Activated T-cell treated with anti-CD3 and anti-CD28 coated beads, Interleukin-2, amount 50 U/mL, for 48 hours (primary cell): ENCODE measurements around the gene ABHD1.
"Not testable (repeated sequence)": the region's sequence is repeated elsewhere in the genome, so short reads cannot be mapped to it uniquely, and the experiment has no call there.

Experiments used
- DNase-seq, 2 experiments: peaks; one replicate each; pipeline ENCODE4 v3.0.0-alpha.2; 2020

The ABHD1 gene

GRCh38 chr2:27123302-27124150 is at the start of gene ABHD1:
Gene ABHD1, plus strand, starts transcription at chr2:27123815. Its CDS starts 134 bp downstream, at chr2:27123949.
- peak; percentile 70 to 79 for DNase-seq

DNA sequence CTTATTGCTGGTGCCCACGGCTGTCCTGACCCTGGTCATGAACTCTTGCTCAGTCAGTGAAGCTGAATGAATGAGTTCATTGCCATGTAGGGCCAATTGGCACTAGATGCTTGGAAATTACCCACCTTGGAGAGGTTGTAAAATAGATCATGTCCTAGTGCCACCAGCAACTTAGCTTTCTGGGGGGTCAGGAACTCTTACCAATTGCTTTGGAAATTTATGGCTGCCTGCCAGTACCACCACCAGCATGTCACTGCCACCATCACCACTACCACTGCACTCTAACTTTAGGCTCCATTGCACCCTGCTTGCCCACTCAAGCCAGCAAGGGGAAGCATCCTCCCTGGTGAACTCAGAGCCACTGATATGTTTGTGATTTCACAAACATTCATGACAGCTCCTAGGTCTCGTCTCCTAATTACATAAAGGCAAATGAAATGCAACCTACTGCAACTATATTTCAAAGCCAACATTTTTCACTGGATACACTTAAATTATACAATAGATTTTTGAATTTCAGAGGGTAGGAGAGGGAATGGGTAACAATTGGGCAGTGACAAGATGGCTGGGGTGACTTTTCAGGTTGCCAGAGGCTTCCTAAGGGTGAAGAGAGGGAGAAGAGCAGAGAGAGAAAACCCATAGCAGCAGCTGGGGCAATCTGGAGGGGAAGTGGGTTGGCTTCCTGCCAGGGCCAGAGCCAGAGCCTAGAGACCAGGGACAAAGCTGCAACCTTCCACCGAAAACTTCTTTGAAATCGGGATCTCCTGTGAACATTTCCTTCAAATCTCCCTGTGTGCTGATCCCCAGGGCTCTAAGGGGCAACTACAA is 48.7 kb upstream of the ABHD1 start:
- DNase-seq: peak; percentile 45 to 47

GRCh38 chr2:27075566-27075871 is 48.1 kb upstream of the ABHD1 start:
- DNase-seq: not testable (repeated sequence)

DNA sequence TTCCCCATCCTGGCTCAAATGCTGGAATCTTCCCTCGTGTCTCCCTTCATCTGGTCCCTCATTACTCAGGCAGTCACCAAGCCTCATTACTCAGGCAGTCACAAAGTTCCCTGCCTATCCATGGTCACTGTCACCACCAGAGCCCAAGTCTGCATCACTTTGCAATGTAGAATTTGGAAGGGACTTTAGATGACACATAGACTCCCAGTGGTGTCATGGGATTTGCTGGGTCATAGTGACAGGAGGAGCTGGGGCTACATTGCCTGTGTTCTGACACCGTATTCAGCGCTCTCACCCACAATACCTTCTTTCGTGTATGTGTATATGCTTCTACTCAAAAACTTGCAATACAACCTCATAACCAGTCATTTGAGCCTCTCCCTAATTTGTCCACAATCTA is 47.3 kb upstream of the ABHD1 start:
- DNase-seq: no peak

DNA sequence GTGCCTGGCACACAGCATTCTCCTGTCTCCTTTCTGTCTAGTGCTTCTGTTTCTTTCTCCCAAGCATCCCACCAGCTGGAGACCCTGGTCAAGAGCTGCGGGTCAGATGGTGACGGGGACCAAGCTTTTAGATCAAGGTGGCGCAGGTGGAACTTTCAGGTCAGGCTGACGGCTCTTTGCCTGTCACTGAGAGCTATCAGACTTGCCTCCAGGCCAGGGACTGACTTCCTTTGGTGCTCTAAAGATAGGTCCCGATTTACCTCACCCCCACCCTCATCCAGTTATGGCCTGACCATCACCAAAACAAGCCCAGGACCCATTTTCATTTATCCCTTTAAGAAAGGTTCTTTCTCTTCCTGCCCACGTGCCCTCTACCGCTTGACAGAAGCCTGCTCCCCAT is 46.4 kb upstream of the ABHD1 start:
- DNase-seq: no peak

DNA sequence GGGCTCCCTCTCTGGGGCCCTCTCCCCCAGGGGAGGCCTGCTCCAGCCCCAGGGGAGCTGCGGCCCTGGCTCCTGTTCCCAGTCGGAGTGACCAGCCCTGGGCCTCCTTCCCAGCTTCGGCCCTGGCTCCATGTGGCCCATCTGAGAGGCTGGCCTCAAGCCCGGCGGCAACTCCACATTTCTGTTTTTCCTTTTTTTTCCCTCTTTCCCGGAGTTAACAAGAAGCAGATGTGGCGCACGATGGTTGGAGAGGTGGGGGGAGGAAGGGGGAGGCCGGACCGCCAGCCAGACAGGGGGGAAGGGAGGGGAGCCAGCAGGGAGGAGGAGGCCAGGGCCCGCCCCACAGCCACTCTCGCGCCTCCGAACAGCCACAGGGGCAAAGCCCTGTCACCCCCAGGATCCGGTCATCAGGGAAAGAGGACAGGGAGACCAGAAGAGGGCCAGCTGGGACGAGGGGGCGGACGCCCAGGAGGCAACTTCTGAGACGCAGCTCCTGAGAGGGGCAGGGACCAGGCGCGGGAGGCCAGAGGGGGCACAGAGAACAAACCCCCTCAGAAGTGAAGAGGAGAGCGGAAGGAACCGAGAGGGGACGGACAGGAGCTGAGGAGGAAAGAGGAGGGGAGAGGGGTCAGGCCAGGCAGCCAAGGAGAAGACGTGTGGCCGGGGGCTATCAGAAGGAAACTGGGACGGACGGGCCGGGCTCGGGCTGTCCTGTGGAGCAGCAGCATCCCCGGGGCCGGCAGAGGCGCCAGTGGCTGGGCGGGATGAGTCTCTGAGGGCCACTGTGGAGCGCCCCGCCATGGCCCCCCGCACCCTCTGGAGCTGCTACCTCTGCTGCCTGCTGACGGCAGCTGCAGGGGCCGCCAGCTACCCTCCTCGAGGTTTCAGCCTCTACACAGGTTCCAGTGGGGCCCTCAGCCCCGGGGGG is 45.1 kb upstream of the ABHD1 start, which contains the start of gene EMILIN1:
Gene EMILIN1 (plus strand): TSS at position 349 of the 928 bp plus-strand sequence. CDS start 451 bp downstream, at position 800.
- no peak for DNase-seq

GRCh38 chr2:27079233-27080139 is 44.1 kb upstream of the ABHD1 start:
- no peak for DNase-seq

- no peak for DNase-seq
Measured at GRCh38 chr2:27080140-27080469, 43.5 kb upstream of the ABHD1 start.

GRCh38 chr2:27080603-27080936 is 43.0 kb upstream of the ABHD1 start:
- no peak for DNase-seq

DNA sequence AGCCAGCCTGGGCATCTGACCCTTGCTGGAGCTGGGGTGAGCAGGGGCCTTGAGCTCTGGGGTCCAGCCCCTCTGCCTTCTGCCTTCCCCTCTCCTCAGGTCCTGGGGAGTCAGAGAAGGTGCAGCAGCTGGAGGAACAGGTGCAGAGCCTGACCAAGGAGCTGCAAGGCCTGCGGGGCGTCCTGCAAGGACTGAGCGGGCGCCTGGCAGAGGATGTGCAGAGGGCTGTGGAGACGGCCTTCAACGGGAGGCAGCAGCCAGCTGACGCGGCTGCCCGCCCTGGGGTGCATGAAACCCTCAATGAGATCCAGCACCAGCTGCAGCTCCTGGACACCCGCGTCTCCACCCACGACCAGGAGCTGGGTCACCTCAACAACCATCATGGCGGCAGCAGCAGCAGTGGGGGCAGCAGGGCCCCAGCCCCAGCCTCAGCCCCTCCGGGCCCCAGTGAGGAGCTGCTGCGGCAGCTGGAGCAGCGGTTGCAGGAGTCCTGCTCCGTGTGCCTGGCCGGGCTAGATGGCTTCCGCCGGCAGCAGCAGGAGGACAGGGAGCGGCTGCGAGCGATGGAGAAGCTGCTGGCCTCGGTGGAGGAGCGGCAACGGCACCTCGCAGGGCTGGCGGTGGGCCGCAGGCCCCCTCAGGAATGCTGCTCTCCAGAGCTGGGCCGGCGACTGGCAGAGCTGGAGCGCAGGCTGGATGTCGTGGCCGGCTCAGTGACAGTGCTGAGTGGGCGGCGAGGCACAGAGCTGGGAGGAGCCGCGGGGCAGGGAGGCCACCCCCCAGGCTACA is 41.4 kb upstream of the ABHD1 start:
- no peak for DNase-seq

- DNase-seq: no peak
Measured at GRCh38 chr2:27082773-27083409, 40.7 kb upstream of the ABHD1 start.

DNA sequence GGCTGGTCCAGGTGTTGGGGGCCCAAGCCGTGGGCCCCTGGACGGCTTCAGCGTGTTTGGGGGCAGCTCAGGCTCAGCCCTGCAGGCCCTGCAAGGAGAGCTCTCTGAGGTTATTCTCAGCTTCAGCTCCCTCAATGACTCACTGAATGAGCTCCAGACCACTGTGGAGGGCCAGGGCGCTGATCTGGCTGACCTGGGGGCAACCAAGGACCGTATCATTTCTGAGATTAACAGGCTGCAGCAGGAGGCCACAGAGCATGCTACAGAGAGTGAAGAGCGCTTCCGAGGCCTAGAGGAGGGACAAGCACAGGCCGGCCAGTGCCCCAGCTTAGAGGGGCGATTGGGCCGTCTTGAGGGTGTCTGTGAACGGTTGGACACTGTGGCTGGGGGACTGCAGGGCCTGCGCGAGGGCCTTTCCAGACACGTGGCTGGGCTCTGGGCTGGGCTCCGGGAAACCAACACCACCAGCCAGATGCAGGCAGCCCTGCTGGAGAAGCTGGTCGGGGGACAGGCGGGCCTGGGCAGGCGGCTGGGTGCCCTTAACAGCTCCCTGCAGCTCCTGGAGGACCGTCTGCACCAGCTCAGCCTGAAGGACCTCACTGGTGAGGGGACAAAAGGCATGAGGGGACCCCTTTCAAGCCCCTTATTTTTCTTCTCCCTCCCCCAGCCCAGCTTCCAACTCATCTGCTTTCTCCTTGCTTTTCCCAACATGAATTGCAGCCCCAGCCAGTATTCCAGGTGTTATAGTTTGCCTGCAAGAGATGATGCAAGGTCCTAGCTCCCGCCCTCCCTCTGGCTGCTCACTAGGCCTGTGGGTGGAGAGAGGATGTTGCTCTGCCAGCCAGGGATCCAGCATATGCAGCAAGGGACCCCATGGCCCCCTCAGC is 40.0 kb upstream of the ABHD1 start:
- no peak for DNase-seq

DNA sequence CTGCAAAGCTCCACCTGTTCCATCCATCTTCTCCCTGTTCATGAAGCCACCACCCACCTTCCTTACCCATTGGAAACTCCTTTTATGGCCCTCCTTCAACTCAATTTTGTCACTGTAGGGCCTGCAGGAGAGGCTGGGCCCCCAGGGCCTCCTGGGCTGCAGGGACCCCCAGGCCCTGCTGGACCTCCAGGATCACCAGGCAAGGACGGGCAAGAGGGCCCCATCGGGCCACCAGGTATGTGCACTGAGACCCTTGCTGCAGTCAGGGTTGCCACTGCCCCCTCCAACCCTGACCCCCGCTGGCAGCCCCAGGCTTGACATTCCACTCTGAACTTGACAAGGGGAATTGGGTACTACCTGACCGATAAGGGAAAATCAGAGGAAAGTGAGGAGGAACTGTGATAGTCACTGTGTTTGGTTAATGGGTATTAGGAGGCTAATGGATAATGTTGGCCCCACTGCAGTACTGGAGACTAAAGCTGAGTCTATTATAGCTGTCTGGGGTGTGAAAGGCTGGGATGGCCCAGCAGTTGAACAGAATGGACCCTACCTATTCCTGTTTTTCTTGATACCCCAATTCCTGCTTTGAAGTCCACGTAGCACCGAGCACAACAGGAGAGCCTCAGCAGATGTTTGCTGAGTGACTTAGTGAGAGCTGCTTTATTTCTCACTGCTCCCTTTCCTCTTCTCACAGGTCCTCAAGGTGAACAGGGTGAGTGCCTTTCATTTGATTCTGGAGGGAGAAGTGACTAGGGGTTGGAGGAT is 39.1 kb upstream of the ABHD1 start:
- DNase-seq: no peak

DNA sequence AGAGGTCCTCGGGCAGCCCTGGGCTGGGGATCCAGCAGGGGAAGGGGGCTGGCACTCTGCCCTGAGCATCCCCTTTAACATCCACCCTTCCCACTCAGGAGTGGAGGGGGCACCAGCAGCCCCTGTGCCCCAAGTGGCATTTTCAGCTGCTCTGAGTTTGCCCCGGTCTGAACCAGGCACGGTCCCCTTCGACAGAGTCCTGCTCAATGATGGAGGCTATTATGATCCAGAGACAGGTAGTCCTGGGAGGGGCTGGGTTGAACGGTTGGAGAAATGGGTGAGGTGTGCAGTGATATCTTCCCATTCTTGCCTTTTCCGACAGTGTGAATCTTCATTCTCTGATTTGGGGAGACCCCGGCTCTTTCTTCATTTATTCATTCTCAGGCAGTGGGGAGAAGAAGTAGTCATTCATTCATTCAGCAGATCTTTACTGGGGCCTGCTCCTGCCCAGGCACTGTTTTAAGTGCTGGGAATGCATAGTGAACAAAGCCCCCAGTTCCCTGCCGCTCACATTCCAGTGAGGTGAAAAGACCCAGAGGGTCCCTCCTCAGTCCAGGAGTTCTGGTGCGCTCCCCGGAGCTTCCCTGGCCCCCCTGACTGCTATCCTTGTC is 38.4 kb upstream of the ABHD1 start:
- no peak for DNase-seq

- peak; percentile 65 to 68 for DNase-seq
Measured at GRCh38 chr2:27085673-27086089, 37.9 kb upstream of the ABHD1 start.

- DNase-seq: peak; percentile 98 to 100
Measured at GRCh38 chr2:27086090-27086723, 37.4 kb upstream of the ABHD1 start.

GRCh38 chr2:27086724-27087593 is 36.7 kb upstream of the ABHD1 start, which contains the start of gene KHK:
Gene KHK, plus strand, starts transcription at chr2:27086772. Its CDS starts 488 bp downstream, at chr2:27087260.
- DNase-seq: no peak
